Effector CD8-positive, alpha-beta T cell (primary cell): ENCODE data around the gene DKKL1.
"Not testable (repeated sequence)": the region's sequence is repeated elsewhere in the genome, so short reads cannot be mapped to it uniquely, and the experiment has no call there.

Experiments
- DNase-seq: peaks from one replicate; lab custom pipeline; 2025; lab: John Stamatoyannopoulos, UW

The DKKL1 gene

GRCh38 chr19:49362048-49362928 lies 1.4 kb upstream of the DKKL1 start, which contains the start of gene TEAD2:
TEAD2 (minus strand) TSS chr19:49362416; CDS start chr19:49360075, 2,341 bp downstream.
- DNase-seq = no peak

- DNase-seq = no peak
Measured at GRCh38 chr19:49362929-49363267, 779 bp upstream of the DKKL1 start.

GRCh38 chr19:49364083-49364737 lies 533 bp downstream of the DKKL1 start:
- no peak for DNase-seq

- no peak for DNase-seq
Measured at GRCh38 chr19:49366110-49366509, 2.4 kb downstream of the DKKL1 start.

GRCh38 chr19:49368711-49369358 lies 5.2 kb downstream of the DKKL1 start:
- DNase-seq = no peak

GRCh38 chr19:49371184-49371583 lies 7.5 kb downstream of the DKKL1 start:
- DNase-seq = no peak

GRCh38 chr19:49373174-49373573 lies 9.5 kb downstream of the DKKL1 start:
- not testable (repeated sequence) for DNase-seq

GRCh38 chr19:49374665-49375434 lies 11.2 kb downstream of the DKKL1 start:
- no peak for DNase-seq

- no peak for DNase-seq
Measured at GRCh38 chr19:49378512-49378911, 14.8 kb downstream of the DKKL1 start.

- DNase-seq = no peak
Measured at GRCh38 chr19:49380391-49380790, 16.7 kb downstream of the DKKL1 start.

GRCh38 chr19:49382639-49383038 lies 19.0 kb downstream of the DKKL1 start:
- no peak for DNase-seq

- no peak for DNase-seq
Measured at GRCh38 chr19:49383599-49383998, 19.9 kb downstream of the DKKL1 start.

GRCh38 chr19:49387936-49388372 lies 24.3 kb downstream of the DKKL1 start, which contains the start of gene KASH5:
KASH5 (plus strand) TSS chr19:49388249; CDS start chr19:49390884, 2,635 bp downstream.
- peak; percentile 77 for DNase-seq

GRCh38 chr19:49389406-49389805 lies 25.7 kb downstream of the DKKL1 start:
- DNase-seq = no peak

GRCh38 chr19:49390131-49390928 lies 26.7 kb downstream of the DKKL1 start:
- DNase-seq = no peak

- DNase-seq = no peak
Measured at GRCh38 chr19:49390929-49391359, 27.3 kb downstream of the DKKL1 start.

- peak; percentile 67 for DNase-seq
Measured at GRCh38 chr19:49391581-49392399, 28.1 kb downstream of the DKKL1 start.

- DNase-seq = no peak
Measured at GRCh38 chr19:49393881-49394280, 30.2 kb downstream of the DKKL1 start.

GRCh38 chr19:49395581-49396407 lies 32.1 kb downstream of the DKKL1 start:
- DNase-seq = no peak
